ENCODE data around the gene KANSL2.

DNA sequence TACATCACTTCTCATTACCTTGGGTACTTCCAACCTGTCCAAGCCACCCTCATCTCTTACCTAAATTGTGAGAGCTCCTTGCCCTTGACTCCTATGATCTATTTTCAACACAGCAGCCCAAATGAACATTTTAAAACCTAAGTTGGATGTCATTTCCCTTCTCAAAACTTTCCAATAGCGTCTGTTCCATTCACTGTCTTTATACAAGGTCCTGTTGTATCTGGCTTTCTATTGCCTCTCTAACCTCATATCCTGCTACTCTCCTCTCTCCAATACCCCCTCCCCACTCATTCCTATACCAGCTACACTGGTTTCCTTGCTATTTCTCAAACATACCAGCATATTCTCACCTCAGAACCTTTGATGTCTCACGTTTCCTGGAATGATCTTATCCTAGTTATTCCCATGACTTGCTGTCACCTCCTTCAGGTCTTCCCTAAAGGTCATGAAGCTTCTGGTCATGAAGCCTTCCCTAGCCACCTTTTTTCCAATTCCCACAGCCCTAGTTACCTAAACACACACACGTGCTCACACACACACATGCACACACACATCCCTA, 4.1 kb upstream of the KANSL2 start:
- TF ChIP-seq, protein P1, sequence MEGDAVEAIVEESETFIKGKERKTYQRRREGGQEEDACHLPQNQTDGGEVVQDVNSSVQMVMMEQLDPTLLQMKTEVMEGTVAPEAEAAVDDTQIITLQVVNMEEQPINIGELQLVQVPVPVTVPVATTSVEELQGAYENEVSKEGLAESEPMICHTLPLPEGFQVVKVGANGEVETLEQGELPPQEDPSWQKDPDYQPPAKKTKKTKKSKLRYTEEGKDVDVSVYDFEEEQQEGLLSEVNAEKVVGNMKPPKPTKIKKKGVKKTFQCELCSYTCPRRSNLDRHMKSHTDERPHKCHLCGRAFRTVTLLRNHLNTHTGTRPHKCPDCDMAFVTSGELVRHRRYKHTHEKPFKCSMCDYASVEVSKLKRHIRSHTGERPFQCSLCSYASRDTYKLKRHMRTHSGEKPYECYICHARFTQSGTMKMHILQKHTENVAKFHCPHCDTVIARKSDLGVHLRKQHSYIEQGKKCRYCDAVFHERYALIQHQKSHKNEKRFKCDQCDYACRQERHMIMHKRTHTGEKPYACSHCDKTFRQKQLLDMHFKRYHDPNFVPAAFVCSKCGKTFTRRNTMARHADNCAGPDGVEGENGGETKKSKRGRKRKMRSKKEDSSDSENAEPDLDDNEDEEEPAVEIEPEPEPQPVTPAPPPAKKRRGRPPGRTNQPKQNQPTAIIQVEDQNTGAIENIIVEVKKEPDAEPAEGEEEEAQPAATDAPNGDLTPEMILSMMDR (IDR thresholded peaks at IDR 0.05), result no peak
- TF ChIP-seq POLR2A (IDR thresholded peaks at IDR 0.05), result no peak
- TF ChIP-seq EP300 (IDR thresholded peaks at IDR 0.05), result no peak

All from ovary (tissue), 3 donors.